Measurements from ENCODE around the gene POU5F1.

DNA sequence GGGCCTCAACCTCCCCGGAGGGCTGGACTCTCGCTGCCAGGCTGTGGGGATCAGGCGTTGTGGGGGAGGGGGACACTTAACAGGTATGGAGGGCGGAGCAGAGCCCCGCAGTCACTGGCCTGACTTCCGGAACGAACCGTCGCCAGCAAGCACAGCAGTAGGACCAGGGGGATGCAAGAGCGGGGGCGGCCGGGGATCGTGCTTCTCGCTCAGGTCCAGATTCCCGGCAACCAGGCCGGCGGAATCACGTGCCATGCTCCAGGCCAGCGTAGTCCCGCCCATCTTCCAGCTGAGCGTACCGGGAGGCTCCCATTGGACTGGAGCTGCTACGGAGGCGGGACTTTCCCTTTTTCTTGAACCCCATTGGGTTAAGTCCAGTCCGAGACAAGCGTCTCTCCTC, 10.0 kb upstream of the POU5F1 start:
- TF ChIP-seq POLR2AphosphoS5 (IDR thresholded peaks at IDR 0.05) = no peak
- TF ChIP-seq EP300 (IDR thresholded peaks at IDR 0.05) = no peak
- TF ChIP-seq, protein P1, sequence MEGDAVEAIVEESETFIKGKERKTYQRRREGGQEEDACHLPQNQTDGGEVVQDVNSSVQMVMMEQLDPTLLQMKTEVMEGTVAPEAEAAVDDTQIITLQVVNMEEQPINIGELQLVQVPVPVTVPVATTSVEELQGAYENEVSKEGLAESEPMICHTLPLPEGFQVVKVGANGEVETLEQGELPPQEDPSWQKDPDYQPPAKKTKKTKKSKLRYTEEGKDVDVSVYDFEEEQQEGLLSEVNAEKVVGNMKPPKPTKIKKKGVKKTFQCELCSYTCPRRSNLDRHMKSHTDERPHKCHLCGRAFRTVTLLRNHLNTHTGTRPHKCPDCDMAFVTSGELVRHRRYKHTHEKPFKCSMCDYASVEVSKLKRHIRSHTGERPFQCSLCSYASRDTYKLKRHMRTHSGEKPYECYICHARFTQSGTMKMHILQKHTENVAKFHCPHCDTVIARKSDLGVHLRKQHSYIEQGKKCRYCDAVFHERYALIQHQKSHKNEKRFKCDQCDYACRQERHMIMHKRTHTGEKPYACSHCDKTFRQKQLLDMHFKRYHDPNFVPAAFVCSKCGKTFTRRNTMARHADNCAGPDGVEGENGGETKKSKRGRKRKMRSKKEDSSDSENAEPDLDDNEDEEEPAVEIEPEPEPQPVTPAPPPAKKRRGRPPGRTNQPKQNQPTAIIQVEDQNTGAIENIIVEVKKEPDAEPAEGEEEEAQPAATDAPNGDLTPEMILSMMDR (IDR thresholded peaks at IDR 0.05) = no peak
- TF ChIP-seq POLR2A (IDR thresholded peaks at IDR 0.05) = no peak

Data from gastroesophageal sphincter (tissue), 3 donors.